PC-3 (cell line): Measurements from ENCODE around the gene ATP8A2. TPM values are rescaled to one million over a fixed set of nuclear protein-coding genes. Genes with fewer than 3 reads are reported as not detected.

Experiments used
- ATAC-seq: fragments of 200-7000 bp; cut with Tn5 transposase; 2 replicates; pipeline ENCODE4 v1.9.1; 2020; ENCODE audit warnings: mild to moderate bottlenecking, moderate library complexity
- BruUV-seq: library from RNA; stranded (reverse); fragments of 400-500 nt; replicated peaks from 2 replicates; lab custom pipeline; 2021; lab: Mats Ljungman, UMichigan
- CTCF ChIA-PET: fragments of 300-600 bp; sonication (Branson Sonifier 250); formaldehyde crosslinking; loops from one replicate; lab custom pipeline; 2022; ENCODE audit warnings: antibody characterized with exemption; lab: Charles Lee
- POLR2A ChIA-PET: fragments of 300-600 bp; sonication (Branson Sonifier 250); formaldehyde crosslinking; loops from one replicate; lab custom pipeline; 2022; ENCODE audit warnings: antibody characterized with exemption; ENCODE audit not compliant: unreplicated experiment; lab: Charles Lee
- DNase-seq: peaks from one replicate; pipeline ENCODE4 v3.0.0-alpha.2; 2015
- H2AFZ ChIP-seq: fragments of 300-600 bp; sonication (generic); 2 replicates; pipeline ENCODE4 v1.6.0; 2016; ENCODE audit warnings: antibody characterized with exemption, low read length
- H3F3A ChIP-seq: fragments of 300-600 bp; sonication (generic); one replicate; pipeline ENCODE4 v1.6.0; 2017; ENCODE audit warnings: antibody characterized with exemption, low read length, control low read depth, mild to moderate bottlenecking; ENCODE audit not compliant: unreplicated experiment
- H3K27ac ChIP-seq: fragments of 300-600 bp; sonication (generic); 2 replicates; pipeline ENCODE4 v1.5.1; 2016; ENCODE audit warnings: mild to moderate bottlenecking, low read length
- H3K27me3 ChIP-seq: fragments of 300-600 bp; sonication (generic); 2 replicates; pipeline ENCODE4 v1.6.1; 2016; ENCODE audit warnings: low read length, mixed read lengths
- H3K36me3 ChIP-seq: fragments of 300-600 bp; sonication (generic); 2 replicates; pipeline ENCODE4 v1.6.1; 2016; ENCODE audit warnings: low read depth, mixed run types, low read length, mixed read lengths
- H3K4me1 ChIP-seq: fragments of 300-600 bp; sonication (generic); 2 replicates; pipeline ENCODE4 v1.5.1; 2016; ENCODE audit warnings: low read length; ENCODE audit not compliant: insufficient read depth
- H3K4me2 ChIP-seq: fragments of 300-600 bp; sonication (generic); 2 replicates; pipeline ENCODE4 v1.6.0; 2016; ENCODE audit warnings: low read length
- H3K4me3 ChIP-seq: fragments of 300-600 bp; sonication (generic); 2 replicates; pipeline ENCODE4 v1.5.1; 2016; ENCODE audit warnings: mild to moderate bottlenecking, low read length, mixed read lengths
- H3K79me2 ChIP-seq: fragments of 300-600 bp; sonication (generic); 2 replicates; pipeline ENCODE4 v1.6.1; 2017; ENCODE audit warnings: low read length, mixed read lengths
- H3K9ac ChIP-seq: fragments of 300-600 bp; sonication (generic); 2 replicates; pipeline ENCODE4 v1.6.0; 2016; ENCODE audit warnings: mild to moderate bottlenecking, low read length
- H3K9me2 ChIP-seq: fragments of 300-600 bp; sonication (generic); replicated peaks from 2 replicates; pipeline ENCODE4 v1.6.1; 2016; ENCODE audit warnings: mixed run types, low read length, mixed read lengths
- H3K9me3 ChIP-seq: fragments of 300-600 bp; sonication (generic); 2 replicates; pipeline ENCODE4 v1.6.1; 2016; ENCODE audit warnings: low read length, mixed read lengths
- H4K20me1 ChIP-seq: fragments of 300-600 bp; sonication (generic); 2 replicates; pipeline ENCODE4 v1.6.1; 2016; ENCODE audit warnings: low read length, mixed read lengths
- EZH2 ChIP-seq: fragments of 300-600 bp; sonication (generic); IDR thresholded peaks from one replicate; pipeline ENCODE4 v1.6.1; 2017; ENCODE audit warnings: antibody characterized with exemption, mild to moderate bottlenecking, low read length; ENCODE audit not compliant: unreplicated experiment
- EZH2phosphoT487 ChIP-seq: fragments of 300-600 bp; sonication (generic); IDR thresholded peaks from 2 replicates; pipeline ENCODE4 v1.6.1; 2018; ENCODE audit warnings: mild to moderate bottlenecking, antibody characterized with exemption, low read length, borderline replicate concordance
- intact Hi-C: fragments of 100-400 bp; cut with micrococcal nuclease; formaldehyde crosslinking; loops from 2 replicates; pipeline ENCODE4 v1.9.0; 2023
- total RNA-seq: library from RNA; depleted of rRNA; stranded (reverse); fragments of >200 nt; gene quantifications from 2 replicates; pipeline ENCODE4 v1.2.3, GENCODE V29; 2014
- TF ChIP-seq, protein P1 (sequence below): fragments of 300-600 bp; sonication (generic); conservative IDR thresholded peaks from 2 replicates; pipeline ENCODE4 v1.5.1; 2017; ENCODE audit warnings: antibody characterized with exemption, low read depth, mild to moderate bottlenecking, low read length

Gene ATP8A2
- total RNA-seq, 1 experiment from 2014 or later = 0.04 TPM

DNA sequence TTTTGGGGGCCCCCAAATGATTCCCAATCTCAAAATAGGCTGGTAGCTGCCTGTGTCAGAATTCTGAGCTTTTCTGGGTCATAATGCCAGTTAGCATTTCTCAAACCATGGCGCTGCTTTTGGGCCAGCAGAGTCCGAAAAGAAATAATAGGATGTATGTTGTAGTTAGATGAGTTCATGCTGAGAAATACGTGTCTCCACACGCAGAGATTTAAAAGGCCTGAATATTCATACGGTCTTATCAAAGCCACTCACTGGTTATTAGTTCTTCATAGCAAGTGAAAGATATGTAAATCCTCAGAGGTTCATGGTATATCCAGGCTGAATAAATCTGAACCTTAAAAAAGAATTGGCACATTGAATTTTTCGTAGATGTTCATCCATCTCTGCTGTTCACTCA is 555.6 kb downstream of the ATP8A2 start:
- no peak for DNase-seq
- Histone ChIP-seq H3K9me3 (no peaks in the 10 kb centered on the region), H3K27ac (no peak overlapping the region), H3K36me3 (no peaks in the 10 kb centered on the region), H3K4me1 (no peaks in the 10 kb centered on the region), H3K4me3 (no peak overlapping the region), H3K9ac (no peak overlapping the region), H3K27me3 (no peaks in the 10 kb centered on the region), H4K20me1 (no peaks in the 10 kb centered on the region), H3F3A (no peaks in the 10 kb centered on the region), H3K9me2 (no peaks in the 10 kb centered on the region), H3K79me2 (no peaks in the 10 kb centered on the region), H3K4me2 (no peak overlapping the region), H2AFZ (no peak overlapping the region)
- no peak for ATAC-seq
- POLR2A ChIA-PET = no interaction called here
- intact Hi-C loops = no loop called here
- CTCF ChIA-PET = interaction anchor here (0.6 kb wide), 1 partner anchor 173 kb away, joined by 3 read pairs; no protein-coding TSS in a partner anchor
- BruUV-seq = no TSS peak
- no peak for TF ChIP-seq EZH2
- TF ChIP-seq, protein P1, sequence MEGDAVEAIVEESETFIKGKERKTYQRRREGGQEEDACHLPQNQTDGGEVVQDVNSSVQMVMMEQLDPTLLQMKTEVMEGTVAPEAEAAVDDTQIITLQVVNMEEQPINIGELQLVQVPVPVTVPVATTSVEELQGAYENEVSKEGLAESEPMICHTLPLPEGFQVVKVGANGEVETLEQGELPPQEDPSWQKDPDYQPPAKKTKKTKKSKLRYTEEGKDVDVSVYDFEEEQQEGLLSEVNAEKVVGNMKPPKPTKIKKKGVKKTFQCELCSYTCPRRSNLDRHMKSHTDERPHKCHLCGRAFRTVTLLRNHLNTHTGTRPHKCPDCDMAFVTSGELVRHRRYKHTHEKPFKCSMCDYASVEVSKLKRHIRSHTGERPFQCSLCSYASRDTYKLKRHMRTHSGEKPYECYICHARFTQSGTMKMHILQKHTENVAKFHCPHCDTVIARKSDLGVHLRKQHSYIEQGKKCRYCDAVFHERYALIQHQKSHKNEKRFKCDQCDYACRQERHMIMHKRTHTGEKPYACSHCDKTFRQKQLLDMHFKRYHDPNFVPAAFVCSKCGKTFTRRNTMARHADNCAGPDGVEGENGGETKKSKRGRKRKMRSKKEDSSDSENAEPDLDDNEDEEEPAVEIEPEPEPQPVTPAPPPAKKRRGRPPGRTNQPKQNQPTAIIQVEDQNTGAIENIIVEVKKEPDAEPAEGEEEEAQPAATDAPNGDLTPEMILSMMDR = no peak
- TF ChIP-seq EZH2phosphoT487 = no peak

DNA sequence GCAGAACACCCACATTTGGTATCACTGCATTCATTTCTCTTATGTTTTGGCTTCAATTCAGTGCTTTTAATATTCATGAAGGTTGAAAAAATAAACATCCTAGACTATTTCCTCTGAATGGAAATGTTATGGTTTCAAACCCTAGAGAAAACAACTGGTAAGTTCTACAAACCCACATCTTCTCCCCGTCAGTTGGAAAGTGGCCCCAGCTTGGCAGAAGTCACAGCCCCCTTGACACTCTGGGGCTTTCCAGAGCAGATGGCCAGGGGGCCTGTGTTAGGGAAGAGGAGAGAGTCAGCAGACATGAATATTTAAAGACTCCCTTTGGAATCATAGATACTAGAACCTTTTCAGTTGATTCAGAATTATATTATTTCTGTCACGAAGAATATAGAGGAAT is 556.2 kb downstream of the ATP8A2 start:
- no peak overlapping the region for H2AFZ ChIP-seq
- H3K27ac ChIP-seq = no peak overlapping the region
- H3K4me1 ChIP-seq = no peaks in the 10 kb centered on the region
- no peak overlapping the region for H3K4me2 ChIP-seq
- no peaks in the 10 kb centered on the region for H3F3A ChIP-seq
- no peaks in the 10 kb centered on the region for H3K9me2 ChIP-seq
- H3K4me3 ChIP-seq = no peak overlapping the region
- no TSS peak for BruUV-seq
- no peaks in the 10 kb centered on the region for H3K27me3 ChIP-seq
- intact Hi-C loops = no loop called here
- ChIA-PET POLR2A (no interaction called here), CTCF (no interaction called here)
- H3K9ac ChIP-seq = no peak overlapping the region
- H3K36me3 ChIP-seq = no peaks in the 10 kb centered on the region
- TF ChIP-seq EZH2phosphoT487 = no peak
- TF ChIP-seq, protein P1 = no peak
- no peak for TF ChIP-seq EZH2
- no peaks in the 10 kb centered on the region for H3K9me3 ChIP-seq
- no peaks in the 10 kb centered on the region for H3K79me2 ChIP-seq
- no peak for DNase-seq
- no peak for ATAC-seq
- H4K20me1 ChIP-seq = no peaks in the 10 kb centered on the region

DNA sequence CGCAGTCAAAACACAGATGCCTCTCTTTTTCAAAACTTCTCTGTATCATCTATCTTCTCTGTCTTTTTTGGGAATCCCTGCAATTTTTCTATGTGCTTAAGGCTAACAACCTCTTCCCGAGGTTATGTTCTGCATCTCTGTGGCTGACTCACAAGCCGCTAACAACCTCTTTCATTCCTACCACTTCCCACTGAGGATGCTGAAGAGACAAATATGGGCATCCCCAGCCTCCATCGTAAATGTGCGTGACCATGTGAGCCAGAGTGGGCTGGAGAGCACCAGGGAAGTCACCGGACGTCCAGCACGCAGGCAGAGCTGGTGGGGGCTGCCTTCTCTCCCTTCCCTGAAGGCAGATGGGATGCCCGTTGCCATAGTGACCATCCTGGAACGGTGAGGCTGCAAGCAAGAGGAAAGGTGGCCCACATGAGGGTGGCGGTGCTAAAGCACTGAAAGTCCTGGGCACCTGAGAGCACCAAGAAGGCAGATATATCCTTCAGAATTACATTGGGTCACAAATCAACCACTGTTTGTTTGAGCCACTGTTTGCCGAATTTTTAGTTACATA is 557.2 kb downstream of the ATP8A2 start:
- Histone ChIP-seq H3K27me3 (no peaks in the 10 kb centered on the region), H3K4me1 (no peaks in the 10 kb centered on the region), H3K79me2 (no peaks in the 10 kb centered on the region), H3K36me3 (no peaks in the 10 kb centered on the region), H2AFZ (no peak overlapping the region), H3K9me2 (no peaks in the 10 kb centered on the region), H3F3A (no peaks in the 10 kb centered on the region), H3K4me3 (no peak overlapping the region), H3K4me2 (no peak overlapping the region), H3K9ac (no peak overlapping the region), H3K27ac (no peak overlapping the region), H4K20me1 (no peaks in the 10 kb centered on the region), H3K9me3 (no peaks in the 10 kb centered on the region)
- DNase-seq = no peak
- intact Hi-C loops = no loop called here
- ChIA-PET POLR2A (no interaction called here), CTCF (no interaction called here)
- TF ChIP-seq, protein P1 = no peak
- no peak for TF ChIP-seq EZH2phosphoT487
- TF ChIP-seq EZH2 = no peak
- BruUV-seq = no TSS peak
- no peak for ATAC-seq
